Breast epithelium (tissue), 4 donors: ENCODE measurements around the gene NKX6-2. TPM values are rescaled to one million over a fixed set of nuclear protein-coding genes. Genes with fewer than 3 reads are reported as not detected.

Experiments
- DNase-seq, 2 donors: peaks; one replicate each; pipeline ENCODE4 v3.0.0-alpha.2; 2019; ENCODE audit warnings: low spot score in 2 of 2
- H3K27ac ChIP-seq, 2 donors: fragments of 200-600 bp; sonication (generic) in 1 of 2; one replicate each; pipeline ENCODE4 v1.5.1; 2016 to 2019; ENCODE audit warnings: mild to moderate bottlenecking in 1 of 2
- H3K27me3 ChIP-seq, 2 donors: fragments of 200-600 bp; sonication (generic) in 1 of 2; one replicate each; pipeline versions ENCODE4 v1.5.1 to v1.6.0; 2017 to 2019; ENCODE audit warnings: control low read depth in 1 of 2, mild to moderate bottlenecking in 1 of 2
- H3K36me3 ChIP-seq: fragments of 200-600 bp; one replicate; pipeline ENCODE4 v1.5.1; 2019
- H3K4me1 ChIP-seq, 2 donors: fragments of 200-600 bp; sonication (generic); one replicate each; pipeline ENCODE4 v1.5.1; 2016 to 2019; ENCODE audit warnings: control low read depth in 1 of 2
- H3K4me3 ChIP-seq, 3 donors: fragments of 200-600 bp; sonication (generic); 1 replicate in 2 of 3; 2 replicates in 1 of 3; pipeline ENCODE4 v1.5.1; 2016 to 2019; ENCODE audit warnings: mild to moderate bottlenecking in 3 of 3, moderate library complexity in 2 of 3
- H3K9me3 ChIP-seq, 2 donors: fragments of 200-600 bp; sonication (generic) in 1 of 2; one replicate each; pipeline ENCODE4 v1.5.1; 2016 to 2019; ENCODE audit warnings: control low read depth in 1 of 2
- CTCF ChIP-seq, 3 donors: fragments of 450-650 bp; IDR thresholded peaks; one replicate each; pipeline ENCODE4 v1.5.1; 2016 to 2017; ENCODE audit warnings: antibody characterized with exemption in 3 of 3, mild to moderate bottlenecking in 3 of 3, moderate library complexity in 3 of 3
- POLR2A ChIP-seq: fragments of 450-650 bp; IDR thresholded peaks from one replicate; pipeline ENCODE4 v1.6.1; 2016; ENCODE audit warnings: antibody characterized with exemption, mild to moderate bottlenecking, moderate library complexity
- POLR2AphosphoS5 ChIP-seq, 3 donors: sonication (generic); formaldehyde crosslinking; IDR thresholded peaks; one replicate each; pipeline ENCODE4 v1.6.1; 2017; ENCODE audit warnings: antibody characterized with exemption in 3 of 3
- intact Hi-C: fragments of 100-400 bp; cut with DNase I; formaldehyde crosslinking; loops from one replicate; pipeline ENCODE4 v1.15.1; 2023; ENCODE audit warnings: low total_unique reads
- total RNA-seq, 3 donors: library from RNA; depleted of rRNA; stranded (reverse); fragments of >200 nt; gene quantifications; one replicate each; pipeline ENCODE4 v1.1.0, GENCODE V29; 2016

NKX6-2 gene
- total RNA-seq, 3 donors from 2014 or later, result not detected

- Histone ChIP-seq H3K27ac (no peak overlapping the region), H3K9me3 (no peaks in the 10 kb centered on the region), H3K36me3 (no peaks in the 10 kb centered on the region), H3K4me1 (no peaks in the 10 kb centered on the region), H3K27me3 (no peaks in the 10 kb centered on the region), H3K4me3 (no peak overlapping the region)
- intact Hi-C loops, result no loop called here
- TF ChIP-seq POLR2A, result no peak
- no peak for TF ChIP-seq POLR2AphosphoS5 (IDR thresholded peaks at IDR 0.05)
- no peak for TF ChIP-seq CTCF (IDR thresholded peaks at IDR 0.05)
- no peak for DNase-seq
Measured at GRCh38 chr10:132757171-132757570, 28.8 kb downstream of the NKX6-2 start.

GRCh38 chr10:132756591-132756990 is 29.4 kb downstream of the NKX6-2 start:
- H3K27ac ChIP-seq, result no peak overlapping the region
- intact Hi-C loops, result no loop called here
- H3K36me3 ChIP-seq, result no peaks in the 10 kb centered on the region
- H3K4me1 ChIP-seq, result no peaks in the 10 kb centered on the region
- no peak for DNase-seq
- no peaks in the 10 kb centered on the region for H3K9me3 ChIP-seq
- no peak overlapping the region for H3K4me3 ChIP-seq
- H3K27me3 ChIP-seq, result no peaks in the 10 kb centered on the region
- TF ChIP-seq CTCF (IDR thresholded peaks at IDR 0.05) (no peak), POLR2AphosphoS5 (IDR thresholded peaks at IDR 0.05) (no peak), POLR2A (no peak)

- Histone ChIP-seq H3K4me3 (no peak overlapping the region), H3K27me3 (no peaks in the 10 kb centered on the region), H3K36me3 (no peaks in the 10 kb centered on the region), H3K27ac (no peak overlapping the region), H3K9me3 (no peaks in the 10 kb centered on the region), H3K4me1 (no peaks in the 10 kb centered on the region)
- no peak for DNase-seq
- TF ChIP-seq CTCF (IDR thresholded peaks at IDR 0.05) (no peak), POLR2AphosphoS5 (IDR thresholded peaks at IDR 0.05) (no peak), POLR2A (no peak)
- intact Hi-C loops, result no loop called here
Measured at GRCh38 chr10:132755166-132755711, 30.7 kb downstream of the NKX6-2 start.

- no peaks in the 10 kb centered on the region for H3K9me3 ChIP-seq
- TF ChIP-seq POLR2AphosphoS5 (IDR thresholded peaks at IDR 0.05) (no peak), CTCF (IDR thresholded peaks at IDR 0.05) (no peak), POLR2A (no peak)
- no peak for DNase-seq
- no peaks in the 10 kb centered on the region for H3K27me3 ChIP-seq
- intact Hi-C loops, result no loop called here
- no peak overlapping the region for H3K27ac ChIP-seq
- H3K4me1 ChIP-seq, result no peaks in the 10 kb centered on the region
- H3K36me3 ChIP-seq, result no peaks in the 10 kb centered on the region
- H3K4me3 ChIP-seq, result no peak overlapping the region
Measured at GRCh38 chr10:132754071-132754470, 31.9 kb downstream of the NKX6-2 start.

- H3K4me3 ChIP-seq, result no peak overlapping the region
- intact Hi-C loops, result no loop called here
- H3K9me3 ChIP-seq, result no peaks in the 10 kb centered on the region
- H3K36me3 ChIP-seq, result no peaks in the 10 kb centered on the region
- DNase-seq, result no peak
- no peaks in the 10 kb centered on the region for H3K27me3 ChIP-seq
- TF ChIP-seq CTCF (IDR thresholded peaks at IDR 0.05) (no peak), POLR2AphosphoS5 (IDR thresholded peaks at IDR 0.05) (no peak), POLR2A (no peak)
- H3K27ac ChIP-seq, result no peak overlapping the region
- no peaks in the 10 kb centered on the region for H3K4me1 ChIP-seq
Measured at GRCh38 chr10:132753596-132753995, 32.4 kb downstream of the NKX6-2 start.
